Stomach smooth muscle (tissue), 2 donors: ENCODE measurements around the gene ASXL1.

ENCODE experiments used
- H3K27ac ChIP-seq: one replicate; pipeline ENCODE4 v1.7.0; 2013; ENCODE audit warnings: mild to moderate bottlenecking, low read length, inconsistent platforms
- H3K27me3 ChIP-seq, 2 donors: one replicate each; pipeline ENCODE4 v1.7.0; 2013; ENCODE audit warnings: low read length in 2 of 2; ENCODE audit not compliant: insufficient read depth in 2 of 2, control insufficient read depth in 1 of 2
- H3K36me3 ChIP-seq, 2 donors: one replicate each; pipeline ENCODE4 v1.7.0; 2013; ENCODE audit warnings: low read length in 2 of 2; ENCODE audit not compliant: control insufficient read depth in 2 of 2, insufficient read depth in 2 of 2
- H3K4me1 ChIP-seq: one replicate; pipeline ENCODE4 v1.7.0; 2013; ENCODE audit warnings: low read length; ENCODE audit not compliant: control insufficient read depth, insufficient read depth
- H3K4me3 ChIP-seq, 2 donors: one replicate each; pipeline ENCODE4 v1.7.0; 2013; ENCODE audit warnings: low read length in 2 of 2
- H3K9ac ChIP-seq, 2 donors: one replicate each; pipeline ENCODE4 v1.7.0; 2013; ENCODE audit warnings: low read length in 2 of 2, mild to moderate bottlenecking in 1 of 2
- H3K9me3 ChIP-seq, 2 donors: one replicate each; pipeline ENCODE4 v1.7.0; 2013; ENCODE audit warnings: low read length in 2 of 2; ENCODE audit not compliant: control insufficient read depth in 2 of 2
- donor health status: healthy.
- donor health status: Pancreatic carcinoma.

ASXL1 gene

DNA sequence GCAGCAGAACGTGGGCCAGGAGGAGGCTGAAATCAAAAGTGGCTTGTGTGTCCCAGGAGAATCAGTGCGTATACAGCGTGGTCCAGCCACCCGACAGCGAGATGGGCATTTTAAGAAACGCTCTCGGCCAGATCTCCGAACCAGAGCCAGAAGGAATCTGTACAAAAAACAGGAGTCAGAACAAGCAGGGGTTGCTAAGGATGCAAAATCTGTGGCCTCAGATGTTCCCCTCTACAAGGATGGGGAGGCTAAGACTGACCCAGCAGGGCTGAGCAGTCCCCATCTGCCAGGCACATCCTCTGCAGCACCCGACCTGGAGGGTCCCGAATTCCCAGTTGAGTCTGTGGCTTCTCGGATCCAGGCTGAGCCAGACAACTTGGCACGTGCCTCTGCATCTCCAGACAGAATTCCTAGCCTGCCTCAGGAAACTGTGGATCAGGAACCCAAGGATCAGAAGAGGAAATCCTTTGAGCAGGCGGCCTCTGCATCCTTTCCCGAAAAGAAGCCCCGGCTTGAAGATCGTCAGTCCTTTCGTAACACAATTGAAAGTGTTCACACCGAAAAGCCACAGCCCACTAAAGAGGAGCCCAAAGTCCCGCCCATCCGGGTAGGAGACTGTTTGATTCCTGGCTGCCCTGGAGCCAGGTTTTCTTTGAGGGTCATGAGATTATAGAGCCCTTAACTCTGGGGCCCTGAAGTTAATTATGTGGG lies 75.3 kb downstream of the ASXL1 start:
- no peak overlapping the region for H3K9ac ChIP-seq
- peaks cover 74 to 90% of the 10 kb centered on the region in 2 donors for H3K36me3 ChIP-seq
- H3K4me1 ChIP-seq = peaks cover 2% of the 10 kb centered on the region
- H3K9me3 ChIP-seq = no peaks in the 10 kb centered on the region
- no peaks in the 10 kb centered on the region for H3K27me3 ChIP-seq
- no peak overlapping the region for H3K27ac ChIP-seq
- no peak overlapping the region for H3K4me3 ChIP-seq

DNA sequence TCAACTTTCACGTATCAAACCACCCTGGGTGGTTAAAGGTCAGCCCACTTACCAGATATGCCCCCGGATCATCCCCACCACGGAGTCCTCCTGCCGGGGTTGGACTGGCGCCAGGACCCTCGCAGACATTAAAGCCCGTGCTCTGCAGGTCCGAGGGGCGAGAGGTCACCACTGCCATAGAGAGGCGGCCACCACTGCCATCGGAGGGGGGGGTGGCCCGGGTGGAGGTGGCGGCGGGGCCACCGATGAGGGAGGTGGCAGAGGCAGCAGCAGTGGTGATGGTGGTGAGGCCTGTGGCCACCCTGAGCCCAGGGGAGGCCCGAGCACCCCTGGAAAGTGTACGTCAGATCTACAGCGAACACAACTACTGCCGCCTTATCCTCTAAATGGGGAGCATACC lies 76.3 kb downstream of the ASXL1 start:
- Histone ChIP-seq H3K27ac (no peak overlapping the region), H3K9ac (no peak overlapping the region), H3K36me3 (peaks cover 76 to 93% of the 10 kb centered on the region in 2 donors), H3K9me3 (no peaks in the 10 kb centered on the region), H3K4me3 (no peak overlapping the region), H3K4me1 (peaks cover 2% of the 10 kb centered on the region), H3K27me3 (no peaks in the 10 kb centered on the region)

GRCh38 chr20:32435449-32436107 lies 77.4 kb downstream of the ASXL1 start:
- H3K9ac ChIP-seq = no peak overlapping the region

DNA sequence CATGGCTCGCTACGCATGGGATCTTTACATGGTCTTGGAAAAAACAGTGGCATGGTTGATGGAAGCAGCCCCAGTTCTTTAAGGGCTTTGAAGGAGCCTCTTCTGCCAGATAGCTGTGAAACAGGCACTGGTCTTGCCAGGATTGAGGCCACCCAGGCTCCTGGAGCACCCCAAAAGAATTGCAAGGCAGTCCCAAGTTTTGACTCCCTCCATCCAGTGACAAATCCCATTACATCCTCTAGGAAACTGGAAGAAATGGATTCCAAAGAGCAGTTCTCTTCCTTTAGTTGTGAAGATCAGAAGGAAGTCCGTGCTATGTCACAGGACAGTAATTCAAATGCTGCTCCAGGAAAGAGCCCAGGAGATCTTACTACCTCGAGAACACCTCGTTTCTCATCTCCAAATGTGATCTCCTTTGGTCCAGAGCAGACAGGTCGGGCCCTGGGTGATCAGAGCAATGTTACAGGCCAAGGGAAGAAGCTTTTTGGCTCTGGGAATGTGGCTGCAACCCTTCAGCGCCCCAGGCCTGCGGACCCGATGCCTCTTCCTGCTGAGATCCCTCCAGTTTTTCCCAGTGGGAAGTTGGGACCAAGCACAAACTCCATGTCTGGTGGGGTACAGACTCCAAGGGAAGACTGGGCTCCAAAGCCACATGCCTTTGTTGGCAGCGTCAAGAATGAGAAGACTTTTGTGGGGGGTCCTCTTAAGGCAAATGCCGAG lies 78.2 kb downstream of the ASXL1 start:
- H3K4me1 ChIP-seq = peaks cover 2% of the 10 kb centered on the region
- H3K4me3 ChIP-seq = no peak overlapping the region
- peaks cover 71 to 81% of the 10 kb centered on the region in 2 donors for H3K36me3 ChIP-seq
- no peaks in the 10 kb centered on the region for H3K27me3 ChIP-seq
- no peaks in the 10 kb centered on the region for H3K9me3 ChIP-seq
- no peak overlapping the region for H3K9ac ChIP-seq
- no peak overlapping the region for H3K27ac ChIP-seq

More at GRCh38 chr20:32435449-32436107, 77.4 kb downstream of the ASXL1 start:
- H3K4me3 ChIP-seq = no peak overlapping the region
- no peaks in the 10 kb centered on the region for H3K27me3 ChIP-seq
- H3K9me3 ChIP-seq = no peaks in the 10 kb centered on the region
- H3K27ac ChIP-seq = no peak overlapping the region
- H3K4me1 ChIP-seq = peaks cover 2% of the 10 kb centered on the region
- H3K36me3 ChIP-seq = peaks cover 73 to 87% of the 10 kb centered on the region in 2 donors

- Histone ChIP-seq H3K9me3 (no peaks in the 10 kb centered on the region), H3K4me3 (no peak overlapping the region), H3K36me3 (peaks cover 68 to 75% of the 10 kb centered on the region in 2 donors), H3K9ac (no peak overlapping the region), H3K27ac (no peak overlapping the region), H3K4me1 (peaks cover 2% of the 10 kb centered on the region), H3K27me3 (no peaks in the 10 kb centered on the region)
Measured at GRCh38 chr20:32436968-32437367, 78.8 kb downstream of the ASXL1 start.

- peaks cover 63 to 71% of the 10 kb centered on the region in 2 donors for H3K36me3 ChIP-seq
- H3K4me1 ChIP-seq = peaks cover 2% of the 10 kb centered on the region
- no peaks in the 10 kb centered on the region for H3K9me3 ChIP-seq
- no peaks in the 10 kb centered on the region for H3K27me3 ChIP-seq
- no peak overlapping the region for H3K4me3 ChIP-seq
- H3K9ac ChIP-seq = no peak overlapping the region
- no peak overlapping the region for H3K27ac ChIP-seq
Measured at GRCh38 chr20:32437391-32438074, 79.4 kb downstream of the ASXL1 start.

- peaks cover 2% of the 10 kb centered on the region for H3K4me1 ChIP-seq
- H3K27me3 ChIP-seq = no peaks in the 10 kb centered on the region
- H3K9me3 ChIP-seq = no peaks in the 10 kb centered on the region
- H3K36me3 ChIP-seq = peaks cover 57 to 63% of the 10 kb centered on the region in 2 donors
- no peak overlapping the region for H3K9ac ChIP-seq
- no peak overlapping the region for H3K4me3 ChIP-seq
- no peak overlapping the region for H3K27ac ChIP-seq
Measured at GRCh38 chr20:32438331-32438858, 80.3 kb downstream of the ASXL1 start.

GRCh38 chr20:32439132-32439829 lies 81.2 kb downstream of the ASXL1 start:
- Histone ChIP-seq H3K27me3 (no peaks in the 10 kb centered on the region), H3K9ac (no peak overlapping the region), H3K36me3 (peaks cover 55 to 59% of the 10 kb centered on the region in 2 donors), H3K4me1 (peaks cover 2% of the 10 kb centered on the region), H3K27ac (no peak overlapping the region), H3K9me3 (no peaks in the 10 kb centered on the region), H3K4me3 (no peak overlapping the region)

DNA sequence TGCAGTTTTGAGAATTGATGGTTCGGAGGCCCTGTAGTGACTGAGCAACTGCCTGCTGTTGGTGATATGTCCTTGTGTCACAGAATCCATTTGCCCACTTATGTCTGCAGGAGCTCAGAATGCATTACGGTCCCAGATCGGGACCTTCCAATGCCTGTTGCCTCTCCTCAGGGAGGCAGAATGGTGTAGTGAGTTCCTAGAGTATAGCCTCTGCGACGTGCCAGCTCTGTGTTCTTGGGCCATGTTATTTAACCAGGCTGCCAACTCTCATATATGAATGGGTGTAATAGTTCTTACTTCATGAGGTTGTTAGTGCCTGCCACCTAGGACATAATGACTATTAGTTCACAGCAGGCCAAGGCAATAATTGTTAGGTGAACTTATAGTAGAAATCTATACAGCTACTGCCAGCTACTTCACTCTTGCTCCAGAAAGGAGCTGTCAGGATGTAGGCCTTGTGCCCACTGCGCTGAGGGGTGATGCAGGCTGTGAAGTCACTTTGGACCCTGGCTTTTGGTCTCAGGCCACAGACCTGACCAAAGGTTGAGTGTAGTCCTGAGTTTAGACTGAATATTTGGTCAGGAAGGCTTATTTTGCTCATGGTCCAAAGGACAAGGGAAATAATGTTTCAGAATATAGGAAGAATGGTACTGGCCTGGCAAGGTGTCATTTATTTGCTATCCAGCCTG lies 82.1 kb downstream of the ASXL1 start:
- no peaks in the 10 kb centered on the region for H3K27me3 ChIP-seq
- H3K9me3 ChIP-seq = no peaks in the 10 kb centered on the region
- no peak overlapping the region for H3K4me3 ChIP-seq
- H3K9ac ChIP-seq = no peak overlapping the region
- no peak overlapping the region for H3K27ac ChIP-seq
- H3K4me1 ChIP-seq = peaks cover 2% of the 10 kb centered on the region
- peaks cover 48 to 50% of the 10 kb centered on the region in 2 donors for H3K36me3 ChIP-seq
